Upper lobe of right lung (tissue), 1 donor: ENCODE measurements around the gene CD180. TPM values are rescaled to one million over a fixed set of nuclear protein-coding genes. Genes with fewer than 3 reads are reported as not detected.

Experiments used
- ATAC-seq: fragments of 200-7000 bp; cut with Tn5 transposase; one replicate; pipeline ENCODE4 v1.9.1; 2020; ENCODE audit warnings: mild to moderate bottlenecking, moderate library complexity
- DNase-seq: peaks from one replicate; pipeline ENCODE4 v3.0.0-alpha.2; 2020
- H3K27ac ChIP-seq: fragments of 200-600 bp; one replicate; pipeline ENCODE4 v1.8.0; 2022
- H3K27me3 ChIP-seq: fragments of 200-600 bp; one replicate; pipeline ENCODE4 v1.8.0; 2022; ENCODE audit warnings: mild to moderate bottlenecking
- H3K36me3 ChIP-seq: fragments of 200-600 bp; one replicate; pipeline ENCODE4 v1.8.0; 2022
- H3K4me1 ChIP-seq: fragments of 200-600 bp; one replicate; pipeline ENCODE4 v1.8.0; 2022
- H3K4me3 ChIP-seq: fragments of 200-600 bp; one replicate; pipeline ENCODE4 v1.8.0; 2022; ENCODE audit warnings: mild to moderate bottlenecking
- H3K9me3 ChIP-seq: fragments of 200-600 bp; one replicate; pipeline ENCODE4 v1.8.0; 2022
- intact Hi-C: fragments of 100-400 bp; cut with DNase I; formaldehyde crosslinking; loops from one replicate; pipeline ENCODE4 v1.11.0; 2022
- total RNA-seq: library from RNA; stranded (reverse); fragmentation: NEBNext Ultra II Directional; extraction: Animal tissue kit (Norgen Biotek cat#: 25700); gene quantifications from one replicate; pipeline ENCODE4 v1.2.1, GENCODE V29; 2021
- TF ChIP-seq, protein P1 (sequence below): fragments of 200-600 bp; IDR thresholded peaks from one replicate; pipeline ENCODE4 v1.8.0; 2022; ENCODE audit warnings: antibody characterized with exemption
- donor health status: DM: no; HTN: yes; CAD: no; lungs with severe emphysema.

The CD180 gene
- total RNA-seq, 1 donor from 2014 or later: 3.0 TPM

- ATAC-seq (no peak), DNase-seq (no peak)
- intact Hi-C loops: no loop called here
- TF ChIP-seq, protein P1, sequence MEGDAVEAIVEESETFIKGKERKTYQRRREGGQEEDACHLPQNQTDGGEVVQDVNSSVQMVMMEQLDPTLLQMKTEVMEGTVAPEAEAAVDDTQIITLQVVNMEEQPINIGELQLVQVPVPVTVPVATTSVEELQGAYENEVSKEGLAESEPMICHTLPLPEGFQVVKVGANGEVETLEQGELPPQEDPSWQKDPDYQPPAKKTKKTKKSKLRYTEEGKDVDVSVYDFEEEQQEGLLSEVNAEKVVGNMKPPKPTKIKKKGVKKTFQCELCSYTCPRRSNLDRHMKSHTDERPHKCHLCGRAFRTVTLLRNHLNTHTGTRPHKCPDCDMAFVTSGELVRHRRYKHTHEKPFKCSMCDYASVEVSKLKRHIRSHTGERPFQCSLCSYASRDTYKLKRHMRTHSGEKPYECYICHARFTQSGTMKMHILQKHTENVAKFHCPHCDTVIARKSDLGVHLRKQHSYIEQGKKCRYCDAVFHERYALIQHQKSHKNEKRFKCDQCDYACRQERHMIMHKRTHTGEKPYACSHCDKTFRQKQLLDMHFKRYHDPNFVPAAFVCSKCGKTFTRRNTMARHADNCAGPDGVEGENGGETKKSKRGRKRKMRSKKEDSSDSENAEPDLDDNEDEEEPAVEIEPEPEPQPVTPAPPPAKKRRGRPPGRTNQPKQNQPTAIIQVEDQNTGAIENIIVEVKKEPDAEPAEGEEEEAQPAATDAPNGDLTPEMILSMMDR: no peak
- Histone ChIP-seq H3K36me3 (no peaks in the 10 kb centered on the region), H3K9me3 (no peaks in the 10 kb centered on the region), H3K27me3 (no peaks in the 10 kb centered on the region), H3K4me3 (no peak overlapping the region), H3K4me1 (peaks cover 26% of the 10 kb centered on the region), H3K27ac (peak overlapping the region; percentile 94)
These were observed 20.0 kb upstream of the CD180 start for GRCh38 chr5:67216564-67216963.

DNA sequence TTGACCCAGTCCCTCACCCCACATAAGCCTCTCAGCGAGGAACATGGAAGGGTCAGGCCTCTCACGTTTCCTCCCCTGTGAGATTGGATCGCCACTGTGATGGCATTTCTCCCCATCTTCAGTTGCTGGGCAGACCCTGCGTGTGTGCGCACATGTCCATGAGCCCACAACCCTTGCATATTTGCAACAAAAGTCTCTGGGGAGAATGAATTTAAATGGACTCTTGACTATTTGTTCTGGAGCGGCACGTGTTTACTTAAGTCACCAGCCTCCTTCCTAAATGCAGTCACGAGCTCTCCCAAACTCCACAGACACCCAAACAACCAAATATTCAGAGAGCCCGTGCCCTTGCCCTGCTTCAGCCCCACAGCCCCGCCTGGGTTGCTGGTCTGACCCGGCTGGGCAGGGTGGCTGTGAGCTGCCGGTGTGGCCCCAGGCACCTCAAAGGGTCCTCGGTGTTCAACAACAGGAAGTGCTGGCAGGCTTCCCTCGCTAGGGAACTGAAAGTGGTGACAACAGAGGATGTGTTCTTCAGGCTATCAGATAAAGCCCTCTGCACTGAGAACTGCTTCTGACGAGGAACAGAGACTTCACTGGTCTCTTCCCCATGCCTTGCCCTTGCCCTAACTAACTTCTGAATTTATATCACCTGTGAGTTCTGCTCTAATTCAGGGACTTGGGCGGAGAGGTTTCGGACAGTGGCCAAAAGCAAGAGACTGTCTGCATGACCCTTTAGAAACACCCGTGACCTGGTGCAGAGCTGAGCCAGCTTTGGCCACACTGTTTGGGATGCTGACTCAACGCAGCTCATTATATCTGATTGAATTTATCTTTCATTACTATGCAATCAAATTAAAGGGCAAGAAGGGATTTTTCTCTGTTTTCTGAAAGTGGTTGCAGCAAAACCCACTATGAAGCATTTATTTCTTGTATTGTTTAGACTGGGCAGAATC, 19.2 kb upstream of the CD180 start:
- H3K4me1 ChIP-seq: peaks cover 23% of the 10 kb centered on the region
- TF ChIP-seq, protein P1: no peak
- peak overlapping the region; percentile 33 for H3K4me3 ChIP-seq
- no peaks in the 10 kb centered on the region for H3K9me3 ChIP-seq
- peak; percentile 95 for ATAC-seq
- intact Hi-C loops: no loop called here
- no peaks in the 10 kb centered on the region for H3K27me3 ChIP-seq
- no peaks in the 10 kb centered on the region for H3K36me3 ChIP-seq
- peak overlapping the region; percentile 94 for H3K27ac ChIP-seq
- peak; percentile 90 for DNase-seq

GRCh38 chr5:67214707-67215447, 18.3 kb upstream of the CD180 start:
- ATAC-seq: peak; percentile 37
- H3K4me1 ChIP-seq: peaks cover 23% of the 10 kb centered on the region
- H3K4me3 ChIP-seq: no peak overlapping the region
- no peaks in the 10 kb centered on the region for H3K9me3 ChIP-seq
- DNase-seq: peak; percentile 73
- H3K27ac ChIP-seq: peak overlapping the region; percentile 94
- H3K36me3 ChIP-seq: no peaks in the 10 kb centered on the region
- H3K27me3 ChIP-seq: no peaks in the 10 kb centered on the region
- intact Hi-C loops: no loop called here
- TF ChIP-seq, protein P1: no peak

GRCh38 chr5:67214036-67214435, 17.4 kb upstream of the CD180 start:
- Histone ChIP-seq H3K36me3 (no peaks in the 10 kb centered on the region), H3K4me1 (peaks cover 23% of the 10 kb centered on the region), H3K27ac (no peak overlapping the region), H3K9me3 (no peaks in the 10 kb centered on the region), H3K27me3 (no peaks in the 10 kb centered on the region), H3K4me3 (no peak overlapping the region)
- DNase-seq: no peak
- TF ChIP-seq, protein P1: no peak
- ATAC-seq: no peak
- intact Hi-C loops: no loop called here

GRCh38 chr5:67211926-67212325, 15.3 kb upstream of the CD180 start:
- Histone ChIP-seq H3K4me1 (peaks cover 21% of the 10 kb centered on the region), H3K27ac (no peak overlapping the region), H3K4me3 (no peak overlapping the region), H3K27me3 (no peaks in the 10 kb centered on the region), H3K9me3 (no peaks in the 10 kb centered on the region), H3K36me3 (no peaks in the 10 kb centered on the region)
- TF ChIP-seq, protein P1: no peak
- intact Hi-C loops: no loop called here
- DNase-seq (no peak), ATAC-seq (no peak)
